PC-9 (cell line): ENCODE results near the gene CREB1.

Source experiments
- EZH2 ChIP-seq: fragments of 200-600 bp; sonication (generic); IDR thresholded peaks from 2 replicates; pipeline ENCODE4 v1.8.0; 2017; ENCODE audit warnings: antibody characterized with exemption, low read depth
- TF ChIP-seq, protein P1 (sequence below): fragments of 200-600 bp; sonication (generic); conservative IDR thresholded peaks from 2 replicates; pipeline ENCODE4 v1.6.1; 2017; ENCODE audit warnings: mixed run types, antibody characterized with exemption, mild to moderate bottlenecking, moderate library complexity

DNA sequence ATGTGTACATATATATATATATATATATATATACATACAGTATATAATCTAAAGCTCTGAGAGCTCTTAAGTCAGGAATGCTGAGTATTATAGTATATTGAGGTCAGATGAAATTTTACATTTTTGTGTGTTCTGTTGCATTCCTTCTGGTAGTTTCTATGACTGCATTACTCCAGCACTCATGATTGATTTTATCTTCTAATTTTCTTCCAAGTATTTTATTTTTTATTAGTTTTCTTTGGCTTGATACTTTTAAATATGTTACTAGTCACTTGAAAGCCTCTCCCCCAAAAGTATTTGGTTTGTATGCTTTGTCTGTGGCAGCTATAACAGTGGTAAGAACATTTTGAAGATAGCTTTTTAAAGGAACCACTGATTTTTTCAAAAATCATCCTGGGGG is 70.5 kb downstream of the CREB1 start:
- TF ChIP-seq, protein P1, sequence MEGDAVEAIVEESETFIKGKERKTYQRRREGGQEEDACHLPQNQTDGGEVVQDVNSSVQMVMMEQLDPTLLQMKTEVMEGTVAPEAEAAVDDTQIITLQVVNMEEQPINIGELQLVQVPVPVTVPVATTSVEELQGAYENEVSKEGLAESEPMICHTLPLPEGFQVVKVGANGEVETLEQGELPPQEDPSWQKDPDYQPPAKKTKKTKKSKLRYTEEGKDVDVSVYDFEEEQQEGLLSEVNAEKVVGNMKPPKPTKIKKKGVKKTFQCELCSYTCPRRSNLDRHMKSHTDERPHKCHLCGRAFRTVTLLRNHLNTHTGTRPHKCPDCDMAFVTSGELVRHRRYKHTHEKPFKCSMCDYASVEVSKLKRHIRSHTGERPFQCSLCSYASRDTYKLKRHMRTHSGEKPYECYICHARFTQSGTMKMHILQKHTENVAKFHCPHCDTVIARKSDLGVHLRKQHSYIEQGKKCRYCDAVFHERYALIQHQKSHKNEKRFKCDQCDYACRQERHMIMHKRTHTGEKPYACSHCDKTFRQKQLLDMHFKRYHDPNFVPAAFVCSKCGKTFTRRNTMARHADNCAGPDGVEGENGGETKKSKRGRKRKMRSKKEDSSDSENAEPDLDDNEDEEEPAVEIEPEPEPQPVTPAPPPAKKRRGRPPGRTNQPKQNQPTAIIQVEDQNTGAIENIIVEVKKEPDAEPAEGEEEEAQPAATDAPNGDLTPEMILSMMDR = no peak
- TF ChIP-seq EZH2 = no peak
